ENCODE results near the gene CCDC80.

Gene CCDC80

GRCh38 chr3:112689385-112689784, 48.4 kb upstream of the CCDC80 start:
- CTCF ChIA-PET: interaction anchor here (1.0 to 1.4 kb wide), 2 partner anchors 45 to 47 kb away, joined by 3 to 4 read pairs; no protein-coding TSS in a partner anchor
- TF ChIP-seq ZNF184 (tag by site-specific recombination; IDR thresholded peaks at IDR 0.05): no peak
- no peak for TF ChIP-seq ZNF114 (tag by site-specific recombination; IDR thresholded peaks at IDR 0.05)
- no peak for TF ChIP-seq ZNF776 (tag by site-specific recombination; IDR thresholded peaks at IDR 0.05; ENCODE audit: borderline replicate concordance)
- no peak for TF ChIP-seq ZNF211 (tag by site-specific recombination; IDR thresholded peaks at IDR 0.05; ENCODE audit: low read depth)
- no peak for TF ChIP-seq ZSCAN16 (tag by site-specific recombination; IDR thresholded peaks at IDR 0.05)
- no peak for TF ChIP-seq KLF7 (tag by site-specific recombination; IDR thresholded peaks at IDR 0.05; ENCODE audit: borderline replicate concordance)
- TF ChIP-seq ZNF391 (tag by site-specific recombination; IDR thresholded peaks at IDR 0.05; ENCODE audit: borderline replicate concordance, low read depth): no peak
- TF ChIP-seq ZNF362 (tag by site-specific recombination; IDR thresholded peaks at IDR 0.05): no peak
- TF ChIP-seq ZNF398 (tag by site-specific recombination; IDR thresholded peaks at IDR 0.05): no peak
- TF ChIP-seq ZNF214 (tag by site-specific recombination; IDR thresholded peaks at IDR 0.05; ENCODE audit: borderline replicate concordance): no peak
- no peak for TF ChIP-seq OVOL3 (tag by site-specific recombination; IDR thresholded peaks at IDR 0.05)
- no peak for TF ChIP-seq ZSCAN30 (tag by site-specific recombination; IDR thresholded peaks at IDR 0.05)
- TF ChIP-seq ZSCAN4 (tag by site-specific recombination; IDR thresholded peaks at IDR 0.05): no peak
- TF ChIP-seq ZNF341 (tag by site-specific recombination; IDR thresholded peaks at IDR 0.05; ENCODE audit: low read depth): no peak
- TF ChIP-seq SP3 (tag by site-specific recombination; IDR thresholded peaks at IDR 0.05): no peak
- TF ChIP-seq ZNF280C (tag by site-specific recombination; IDR thresholded peaks at IDR 0.05): no peak
- POLR2A ChIA-PET: no interaction called here
- no peaks in the 10 kb centered on the region for H3K4me1 ChIP-seq (ENCODE audit: control insufficient read depth, insufficient read depth, low read length)
- no peak overlapping the region for H3K27ac ChIP-seq (ENCODE audit: extremely low read depth, low read depth, low read length)
- H3K9me3 ChIP-seq (ENCODE audit: control insufficient read depth, insufficient read depth, low read depth, low read length): no peaks in the 10 kb centered on the region
- no peak overlapping the region for H3K4me3 ChIP-seq (ENCODE audit: low read depth, low read length)
- no peaks in the 10 kb centered on the region for H3K36me3 ChIP-seq (ENCODE audit: control insufficient read depth in 2 of 2, insufficient read depth in 1 of 2, low read length in 2 of 2)

- Histone ChIP-seq H3K9me3 (ENCODE audit: control insufficient read depth, insufficient read depth, low read depth, low read length) (no peaks in the 10 kb centered on the region), H3K36me3 (ENCODE audit: control insufficient read depth in 2 of 2, insufficient read depth in 1 of 2, low read length in 2 of 2) (no peaks in the 10 kb centered on the region), H3K4me1 (ENCODE audit: control insufficient read depth, insufficient read depth, low read length) (no peaks in the 10 kb centered on the region), H3K4me3 (ENCODE audit: low read depth, low read length) (no peak overlapping the region), H3K27ac (ENCODE audit: extremely low read depth, low read depth, low read length) (no peak overlapping the region)
- TF ChIP-seq ZNF354C (tag by site-specific recombination; IDR thresholded peaks at IDR 0.05; ENCODE audit: borderline replicate concordance, low read depth) (no peak), PRDM10 (tag by site-specific recombination; IDR thresholded peaks at IDR 0.05) (peak; percentile 42)
- POLR2A ChIA-PET: interaction anchor here (1.0 kb wide), 1 partner anchor 37 kb away, joined by 4 read pairs; no protein-coding TSS in a partner anchor
- CTCF ChIA-PET: interaction anchor here (1.0 to 1.4 kb wide), 2 partner anchors 46 kb away, joined by 3 to 4 read pairs; no protein-coding TSS in a partner anchor
Observed at GRCh38 chr3:112688819-112689218, 47.9 kb upstream of the CCDC80 start.
